Mesothelial cell of epicardium (in vitro differentiated cells): ENCODE measurements around the gene MED25. TPM values are rescaled to one million over a fixed set of nuclear protein-coding genes. Genes with fewer than 3 reads are reported as not detected.

Source experiments
- DNase-seq, 2 experiments: peaks; one replicate each; pipeline ENCODE4 v3.0.0; 2021; ENCODE audit warnings: low spot score in 2 of 2; ENCODE audit not compliant: unreplicated experiment in 2 of 2
- H3K27ac Mint-ChIP-seq: 2 replicates; pipeline ENCODE4 v1.8.0; 2021; ENCODE audit warnings: mixed read lengths
- H3K27me3 Mint-ChIP-seq: 2 replicates; pipeline ENCODE4 v1.8.0; 2021; ENCODE audit warnings: low read depth, mixed read lengths
- H3K36me3 Mint-ChIP-seq: 2 replicates; pipeline ENCODE4 v1.8.0; 2021; ENCODE audit warnings: mixed read lengths
- H3K4me1 Mint-ChIP-seq: 2 replicates; pipeline ENCODE4 v1.8.0; 2021; ENCODE audit warnings: mixed read lengths
- H3K4me3 Mint-ChIP-seq: 2 replicates; pipeline ENCODE4 v1.8.0; 2021; ENCODE audit warnings: mild to moderate bottlenecking, moderate library complexity, mixed read lengths
- H3K9me3 Mint-ChIP-seq: 2 replicates; pipeline ENCODE4 v1.8.0; 2021; ENCODE audit warnings: mixed read lengths
- CTCF ChIP-seq: fragments of 200-600 bp; sonication (generic); IDR thresholded peaks from one replicate; pipeline ENCODE4 v1.5.0; 2021; ENCODE audit warnings: antibody characterized with exemption; ENCODE audit not compliant: unreplicated experiment
- total RNA-seq: library from RNA; stranded (reverse); gene quantifications from 3 replicates; pipeline ENCODE4 v1.2.1, GENCODE V29; 2021

MED25 gene
- total RNA-seq, 1 donor from 2014 or later: 103 TPM

GRCh38 chr19:49791776-49792445, 26.2 kb upstream of the MED25 start:
- peaks cover 44% of the 10 kb centered on the region for H3K36me3 Mint-ChIP-seq
- no peaks in the 10 kb centered on the region for H3K9me3 Mint-ChIP-seq
- H3K4me3 Mint-ChIP-seq: no peak overlapping the region
- peaks cover 4% of the 10 kb centered on the region for H3K4me1 Mint-ChIP-seq
- no peak for TF ChIP-seq CTCF
- no peak overlapping the region for H3K27ac Mint-ChIP-seq
- no peak for DNase-seq
- H3K27me3 Mint-ChIP-seq: no peaks in the 10 kb centered on the region

- no peaks in the 10 kb centered on the region for H3K9me3 Mint-ChIP-seq
- no peaks in the 10 kb centered on the region for H3K4me1 Mint-ChIP-seq
- TF ChIP-seq CTCF: no peak
- peaks cover 47% of the 10 kb centered on the region for H3K36me3 Mint-ChIP-seq
- H3K27me3 Mint-ChIP-seq: no peaks in the 10 kb centered on the region
- H3K4me3 Mint-ChIP-seq: no peak overlapping the region
- no peak for DNase-seq
- no peak overlapping the region for H3K27ac Mint-ChIP-seq
These were observed 25.1 kb upstream of the MED25 start for GRCh38 chr19:49792829-49793560.

- H3K4me1 Mint-ChIP-seq: no peaks in the 10 kb centered on the region
- peaks cover 43% of the 10 kb centered on the region for H3K36me3 Mint-ChIP-seq
- H3K27ac Mint-ChIP-seq: no peak overlapping the region
- H3K4me3 Mint-ChIP-seq: no peak overlapping the region
- no peak for TF ChIP-seq CTCF
- DNase-seq: no peak
- no peaks in the 10 kb centered on the region for H3K27me3 Mint-ChIP-seq
- no peaks in the 10 kb centered on the region for H3K9me3 Mint-ChIP-seq
These were observed 24.6 kb upstream of the MED25 start for GRCh38 chr19:49793561-49793840.

GRCh38 chr19:49795615-49796014, 22.5 kb upstream of the MED25 start:
- no peak for DNase-seq
- peaks cover 38% of the 10 kb centered on the region for H3K36me3 Mint-ChIP-seq
- no peak for TF ChIP-seq CTCF
- H3K4me3 Mint-ChIP-seq: no peak overlapping the region
- no peak overlapping the region for H3K27ac Mint-ChIP-seq
- no peaks in the 10 kb centered on the region for H3K27me3 Mint-ChIP-seq
- H3K4me1 Mint-ChIP-seq: no peaks in the 10 kb centered on the region
- no peaks in the 10 kb centered on the region for H3K9me3 Mint-ChIP-seq

- Mint-ChIP-seq H3K27me3 (no peaks in the 10 kb centered on the region), H3K4me3 (no peak overlapping the region), H3K27ac (no peak overlapping the region), H3K36me3 (peaks cover 38% of the 10 kb centered on the region), H3K9me3 (no peaks in the 10 kb centered on the region), H3K4me1 (peaks cover 4% of the 10 kb centered on the region)
- no peak for DNase-seq
- no peak for TF ChIP-seq CTCF
These were observed 19.5 kb upstream of the MED25 start for GRCh38 chr19:49798574-49798973.
